ENCODE measurements around the gene EFCAB12.

GRCh38 chr3:129404130-129404529 is 24.3 kb downstream of the EFCAB12 start:
- TF ChIP-seq POLR2A (IDR thresholded peaks at IDR 0.05) (no peak), CTCF (IDR thresholded peaks at IDR 0.05) (no peak)

Measured in Peyer's patch (tissue), 4 donors.